GM10266 (cell line): ENCODE results near the gene PACS2.
"Not testable (repeated sequence)": the region's sequence is repeated elsewhere in the genome, so short reads cannot be mapped to it uniquely, and the experiment has no call there.

ENCODE experiments used
- DNase-seq: peaks from one replicate; pipeline ENCODE4 v3.0.0; 2012; ENCODE audit errors: extremely low spot score
- CTCF ChIP-seq: IDR thresholded peaks from 2 replicates; pipeline ENCODE4 v1.5.1; 2012; ENCODE audit warnings: mild to moderate bottlenecking, low read depth; ENCODE audit not compliant: control insufficient read depth, insufficient read depth; ENCODE audit errors: missing control alignments

The PACS2 gene

GRCh38 chr14:105354541-105354940, 40.0 kb downstream of the PACS2 start:
- TF ChIP-seq CTCF = no peak
- no peak for DNase-seq

GRCh38 chr14:105355049-105355575, 40.6 kb downstream of the PACS2 start:
- TF ChIP-seq CTCF = no peak
- no peak for DNase-seq

- DNase-seq = no peak
- no peak for TF ChIP-seq CTCF
These were observed 41.5 kb downstream of the PACS2 start for GRCh38 chr14:105355850-105356604.

- no peak for DNase-seq
- TF ChIP-seq CTCF = no peak
These were observed 42.4 kb downstream of the PACS2 start for GRCh38 chr14:105356927-105357326.

- TF ChIP-seq CTCF = no peak
- DNase-seq = no peak
These were observed 43.1 kb downstream of the PACS2 start for GRCh38 chr14:105357626-105358025.

- TF ChIP-seq CTCF = no peak
- no peak for DNase-seq
These were observed 43.7 kb downstream of the PACS2 start for GRCh38 chr14:105358140-105358846.

GRCh38 chr14:105358943-105359342, 44.4 kb downstream of the PACS2 start:
- no peak for TF ChIP-seq CTCF
- DNase-seq = no peak

- DNase-seq = not testable (repeated sequence)
These were observed 46.9 kb downstream of the PACS2 start for GRCh38 chr14:105361412-105361811.
